HG03045 (cell line): ENCODE data around the gene HSPA12A.

ENCODE experiments used
- ATAC-seq: cut with Tn5 transposase; IDR thresholded peaks from one replicate; pipeline ENCODE4 v1.9.1; 2021; ENCODE audit warnings: mild to moderate bottlenecking, moderate library complexity; ENCODE audit not compliant: unreplicated experiment

HSPA12A gene

GRCh38 chr10:116694243-116694926, 48.0 kb downstream of the HSPA12A start:
- ATAC-seq: no peak

- ATAC-seq: no peak
Observed at GRCh38 chr10:116692225-116692624, 50.1 kb downstream of the HSPA12A start.

GRCh38 chr10:116691635-116692034, 50.7 kb downstream of the HSPA12A start:
- ATAC-seq: no peak

- no peak for ATAC-seq
Observed at GRCh38 chr10:116690356-116691322, 51.7 kb downstream of the HSPA12A start.

- ATAC-seq: no peak
Observed at GRCh38 chr10:116689744-116690143, 52.6 kb downstream of the HSPA12A start.

- no peak for ATAC-seq
Observed at GRCh38 chr10:116688741-116689495, 53.4 kb downstream of the HSPA12A start.

GRCh38 chr10:116688241-116688711, 54.1 kb downstream of the HSPA12A start:
- no peak for ATAC-seq

- ATAC-seq: no peak
Observed at GRCh38 chr10:116687633-116688032, 54.7 kb downstream of the HSPA12A start.

GRCh38 chr10:116686632-116687031, 55.7 kb downstream of the HSPA12A start:
- ATAC-seq: no peak

GRCh38 chr10:116685807-116686206, 56.6 kb downstream of the HSPA12A start:
- ATAC-seq: no peak

- no peak for ATAC-seq
Observed at GRCh38 chr10:116684781-116685180, 57.6 kb downstream of the HSPA12A start.

- no peak for ATAC-seq
Observed at GRCh38 chr10:116683821-116684220, 58.5 kb downstream of the HSPA12A start.

- ATAC-seq: no peak
Observed at GRCh38 chr10:116683166-116683565, 59.2 kb downstream of the HSPA12A start.

- ATAC-seq: no peak
Observed at GRCh38 chr10:116679351-116679750, 63.0 kb downstream of the HSPA12A start.

GRCh38 chr10:116676633-116677032, 65.7 kb downstream of the HSPA12A start:
- no peak for ATAC-seq

GRCh38 chr10:116676118-116676517, 66.2 kb downstream of the HSPA12A start:
- no peak for ATAC-seq

GRCh38 chr10:116674901-116675423, 67.4 kb downstream of the HSPA12A start:
- no peak for ATAC-seq

GRCh38 chr10:116673866-116674265, 68.5 kb downstream of the HSPA12A start:
- ATAC-seq: no peak

GRCh38 chr10:116672891-116673290, 69.5 kb downstream of the HSPA12A start:
- ATAC-seq: no peak

- no peak for ATAC-seq
Observed at GRCh38 chr10:116671274-116671926, 71.0 kb downstream of the HSPA12A start.
